ENCODE data around the gene TBX6. TPM values are rescaled to one million over a fixed set of nuclear protein-coding genes. Genes with fewer than 3 reads are reported as not detected.

The TBX6 gene
- total RNA-seq, 1 experiment from 2014 or later, result 1.6 TPM

- Histone ChIP-seq H4K8ac (replicated peaks; ENCODE audit: insufficient read length, low read depth, low read length) (no peak overlapping the region), H2AFZ (ENCODE audit: low read length) (no peak overlapping the region), H2BK20ac (ENCODE audit: low read depth, low read length, poor library complexity, severe bottlenecking) (no peak overlapping the region), H3K9me3 (ENCODE audit: control insufficient read depth, low read depth, low read length) (no peaks in the 10 kb centered on the region), H3K23ac (ENCODE audit: insufficient read length, low read depth, low read length) (no peak overlapping the region), H3K79me1 (ENCODE audit: insufficient read depth, low read depth, low read length, poor library complexity, severe bottlenecking) (no peaks in the 10 kb centered on the region), H3K79me2 (ENCODE audit: insufficient read depth, low read length) (no peaks in the 10 kb centered on the region), H3K56ac (ENCODE audit: insufficient read length, low read depth, low read length) (no peak overlapping the region), H3K14ac (ENCODE audit: insufficient read depth, low read length) (no peak overlapping the region), H3T11ph (ENCODE audit: low read length) (no peak overlapping the region), H4K5ac (ENCODE audit: insufficient read length, low read depth, low read length) (no peak overlapping the region), H3K4ac (ENCODE audit: low read depth, low read length) (no peak overlapping the region), H3K27ac (ENCODE audit: insufficient read length, low read depth, low read length) (no peak overlapping the region), H3K18ac (ENCODE audit: insufficient read length, low read depth, low read length) (no peak overlapping the region), H3K4me1 (ENCODE audit: insufficient read depth, low read length) (no peaks in the 10 kb centered on the region), H2AK5ac (ENCODE audit: insufficient read length, low read length) (no peak overlapping the region), H2BK12ac (ENCODE audit: insufficient read length, low read depth, low read length) (no peak overlapping the region), H3K4me2 (ENCODE audit: insufficient read depth, insufficient read length, low read length) (no peak overlapping the region), H2BK120ac (ENCODE audit: low read depth, low read length, poor library complexity, severe bottlenecking) (no peak overlapping the region), H2BK5ac (ENCODE audit: insufficient read length, low read length) (no peak overlapping the region), H2BK15ac (ENCODE audit: low read depth, low read length) (no peak overlapping the region), H3K23me2 (ENCODE audit: insufficient read length, low read depth, low read length, poor library complexity, severe bottlenecking) (peaks cover 9% of the 10 kb centered on the region), H4K20me1 (ENCODE audit: control insufficient read depth, insufficient read depth, insufficient read length) (no peaks in the 10 kb centered on the region), H4K91ac (ENCODE audit: insufficient read length, low read depth, low read length) (no peak overlapping the region), H3K9ac (ENCODE audit: extremely low read depth, insufficient read length, low read length) (no peak overlapping the region), H3K27me3 (ENCODE audit: insufficient read depth, low read length) (no peaks in the 10 kb centered on the region)
- Mint-ChIP-seq H3K27ac (no peak overlapping the region; a peak in 1 of 7 replicates), H3K27me3 (ENCODE audit: low read depth) (peaks cover 27% of the 10 kb centered on the region), H3K36me3 (ENCODE audit: insufficient read depth in 1 of 3, low read depth in 3 of 3) (no peaks in the 10 kb centered on the region), H3K4me1 (peaks cover 9 to 15% of the 10 kb centered on the region in 2 experiments), H3K9me3 (no peaks in the 10 kb centered on the region; a peak in 1 of 5 replicates), H3K4me3 (no peak overlapping the region)
- no peak for DNase-seq
- TF ChIP-seq, protein P1, sequence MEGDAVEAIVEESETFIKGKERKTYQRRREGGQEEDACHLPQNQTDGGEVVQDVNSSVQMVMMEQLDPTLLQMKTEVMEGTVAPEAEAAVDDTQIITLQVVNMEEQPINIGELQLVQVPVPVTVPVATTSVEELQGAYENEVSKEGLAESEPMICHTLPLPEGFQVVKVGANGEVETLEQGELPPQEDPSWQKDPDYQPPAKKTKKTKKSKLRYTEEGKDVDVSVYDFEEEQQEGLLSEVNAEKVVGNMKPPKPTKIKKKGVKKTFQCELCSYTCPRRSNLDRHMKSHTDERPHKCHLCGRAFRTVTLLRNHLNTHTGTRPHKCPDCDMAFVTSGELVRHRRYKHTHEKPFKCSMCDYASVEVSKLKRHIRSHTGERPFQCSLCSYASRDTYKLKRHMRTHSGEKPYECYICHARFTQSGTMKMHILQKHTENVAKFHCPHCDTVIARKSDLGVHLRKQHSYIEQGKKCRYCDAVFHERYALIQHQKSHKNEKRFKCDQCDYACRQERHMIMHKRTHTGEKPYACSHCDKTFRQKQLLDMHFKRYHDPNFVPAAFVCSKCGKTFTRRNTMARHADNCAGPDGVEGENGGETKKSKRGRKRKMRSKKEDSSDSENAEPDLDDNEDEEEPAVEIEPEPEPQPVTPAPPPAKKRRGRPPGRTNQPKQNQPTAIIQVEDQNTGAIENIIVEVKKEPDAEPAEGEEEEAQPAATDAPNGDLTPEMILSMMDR (conservative IDR thresholded peaks at IDR 0.05), result no peak
- whole genome bisulfite sequencing (ENCODE audit: extremely low coverage, insufficient read length, low lambda C conversion rate), result no CpG with 5 or more reads among the region's 8 CpGs
Measured at GRCh38 chr16:30049871-30050270, 41.9 kb downstream of the TBX6 start.

All from H9 (cell line).